ENCODE data around the gene NR2F1-AS1.

NR2F1-AS1 gene

DNA sequence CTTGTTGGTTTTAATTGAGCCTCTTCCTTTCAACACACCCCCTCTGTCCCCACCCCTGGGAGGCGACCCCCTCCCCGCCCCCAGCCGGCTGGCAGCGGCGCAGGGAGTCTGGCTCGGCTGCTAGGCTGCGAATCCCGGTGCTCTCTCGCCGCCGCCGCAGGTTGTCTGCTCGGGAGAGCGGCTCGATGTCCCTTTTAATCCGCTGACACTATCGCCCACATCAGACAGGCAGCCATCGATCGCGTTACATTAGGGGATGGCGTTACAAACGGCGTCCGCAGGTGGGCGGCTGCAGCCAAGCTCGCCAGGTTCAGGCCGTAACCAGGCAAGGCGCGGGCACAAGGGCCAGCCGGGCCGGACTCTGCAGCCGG is 1.3 kb downstream of the NR2F1-AS1 start:
- FAIRE-seq (no peak), DNase-seq (ENCODE audit: insufficient read length, low spot score) (no peak)
- TF ChIP-seq POLR2A (IDR thresholded peaks at IDR 0.05; ENCODE audit: low read depth, low read length), result peak; percentile 36

DNA sequence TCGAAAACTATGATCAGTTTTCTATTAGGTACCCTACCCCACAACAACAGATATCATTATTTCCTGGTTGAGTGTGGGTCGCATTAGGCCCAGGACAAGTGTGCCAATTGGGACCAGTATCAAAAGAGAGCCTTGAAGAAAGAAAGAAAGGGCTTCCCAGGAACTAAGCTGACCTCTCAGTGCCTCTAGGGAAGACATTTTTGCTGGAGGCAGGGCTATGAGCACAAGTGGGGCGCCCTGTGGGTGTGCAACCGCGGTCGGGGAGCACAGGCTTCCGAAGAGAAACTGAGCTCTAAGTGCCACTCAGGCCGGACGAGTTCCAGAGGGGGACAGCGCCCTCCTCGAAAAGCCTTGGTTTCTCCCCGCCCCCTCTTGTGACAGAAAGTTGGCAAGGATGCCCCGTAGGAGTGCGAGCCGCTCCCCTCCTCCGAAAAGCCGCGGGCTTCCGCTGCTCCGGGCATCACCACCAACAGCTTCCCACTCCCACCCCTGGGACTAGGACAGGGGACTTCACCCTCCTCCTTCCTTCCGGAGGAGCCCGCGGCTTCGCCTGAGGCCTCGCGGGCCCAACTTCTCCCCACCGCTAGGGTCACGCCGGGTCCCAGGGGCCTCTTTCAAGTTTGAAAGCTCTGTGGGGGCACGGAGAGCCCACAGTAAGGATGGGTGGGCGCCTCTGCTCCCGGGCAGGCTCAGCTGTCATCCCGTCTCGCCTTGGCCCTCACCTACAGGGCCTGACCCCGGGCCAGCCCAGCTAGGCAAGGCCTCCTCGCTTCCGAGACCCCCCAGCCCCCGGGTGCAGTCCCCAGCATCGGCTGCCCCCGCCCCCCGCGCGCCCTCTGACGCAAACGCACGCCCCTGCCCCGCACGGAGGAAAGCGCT is 2.0 kb downstream of the NR2F1-AS1 start:
- DNase-seq (ENCODE audit: insufficient read length, low spot score), result no peak
- TF ChIP-seq POLR2A (IDR thresholded peaks at IDR 0.05; ENCODE audit: low read depth, low read length), result no peak

DNA sequence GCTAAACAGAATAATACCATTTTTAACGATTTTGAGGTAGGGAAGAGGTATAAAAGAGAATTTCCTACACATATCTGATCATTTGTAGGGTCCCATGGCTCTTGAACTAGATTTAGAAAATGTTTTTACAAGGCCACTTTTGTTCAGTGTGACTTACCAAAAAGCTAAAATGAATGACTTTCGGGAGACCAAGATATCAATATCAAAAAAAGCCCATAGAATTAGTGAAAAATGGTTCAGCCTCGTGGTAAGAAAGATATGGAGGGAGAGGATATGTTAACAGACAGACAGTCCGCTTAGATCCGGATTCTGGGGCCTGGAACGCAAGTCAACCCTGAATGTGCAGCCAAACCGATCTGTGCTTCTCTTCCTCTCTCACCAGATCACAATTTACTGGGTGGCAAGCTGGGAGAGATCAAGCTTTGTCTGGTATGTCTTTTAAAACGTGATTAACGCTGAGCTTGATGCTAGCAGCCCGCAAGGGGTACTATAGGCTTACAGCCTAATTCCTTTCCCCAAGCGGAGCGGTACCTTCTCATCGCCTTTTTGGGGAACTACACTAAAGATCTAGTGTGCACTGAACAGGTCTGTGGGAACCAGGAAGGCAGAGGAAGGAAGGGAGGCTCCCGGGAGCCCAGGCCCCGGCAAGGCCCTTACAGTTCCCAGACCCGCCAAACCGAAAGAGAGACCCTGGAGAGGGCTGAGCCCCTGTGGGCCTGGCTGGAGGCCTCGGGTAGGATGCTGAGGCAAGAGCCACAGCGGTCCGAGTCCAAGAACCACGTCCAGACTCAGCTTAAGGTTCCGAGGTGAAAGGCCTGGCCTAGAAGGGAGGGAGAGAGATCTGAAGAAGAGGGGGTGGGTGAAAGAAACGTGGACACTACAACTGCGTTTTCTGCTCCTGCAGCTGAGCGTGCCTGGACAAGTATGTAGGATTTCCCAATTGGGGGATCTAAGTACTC is 2.9 kb downstream of the NR2F1-AS1 start:
- DNase-seq (ENCODE audit: insufficient read length, low spot score) (no peak), FAIRE-seq (no peak)
- TF ChIP-seq POLR2A (IDR thresholded peaks at IDR 0.05; ENCODE audit: low read depth, low read length), result no peak

More for the DNA sequence above, 2.0 kb downstream of the NR2F1-AS1 start:
- FAIRE-seq, result no peak

DNA sequence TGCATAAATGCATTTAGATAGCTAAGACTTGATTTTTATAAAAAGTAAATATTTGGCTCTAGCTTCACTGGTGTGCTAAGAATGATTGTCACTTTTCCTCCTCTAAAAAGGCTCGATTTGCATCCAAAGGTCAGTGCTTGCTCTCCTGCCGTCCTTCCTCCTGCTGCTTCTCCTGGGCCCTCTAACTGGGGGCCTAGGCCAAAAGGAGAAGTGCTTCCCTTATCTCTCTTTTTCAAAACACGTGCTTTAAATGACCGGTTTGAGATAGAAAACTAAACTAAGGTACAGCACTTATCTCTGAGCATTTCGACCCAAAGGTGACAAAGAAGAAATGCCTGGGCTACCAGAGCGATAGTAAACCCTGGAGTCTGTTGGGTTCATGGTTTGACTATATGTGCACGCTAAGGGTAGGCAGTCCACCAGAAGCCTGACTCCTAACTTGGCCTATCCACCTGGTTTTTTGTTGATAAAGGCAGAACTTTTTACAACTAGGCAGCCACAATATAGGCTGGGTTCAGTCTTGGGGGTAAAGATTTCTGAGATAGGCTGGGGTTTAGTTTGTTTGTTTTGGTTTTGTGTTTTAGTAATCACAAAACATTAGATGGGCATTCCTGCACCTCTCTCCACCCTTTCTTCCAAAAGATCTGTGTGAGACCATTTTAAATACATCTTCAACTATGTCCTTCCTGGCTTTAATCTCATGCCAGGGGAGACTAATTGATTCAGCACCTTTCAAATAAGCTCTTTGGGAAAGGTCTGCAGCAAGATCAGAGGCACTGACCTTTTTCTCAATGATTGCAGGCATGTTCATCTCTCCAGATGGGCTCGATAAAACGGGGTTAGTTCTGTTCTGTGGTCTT is 3.8 kb downstream of the NR2F1-AS1 start:
- FAIRE-seq (no peak), DNase-seq (ENCODE audit: insufficient read length, low spot score) (no peak)
- no peak for TF ChIP-seq POLR2A (IDR thresholded peaks at IDR 0.05; ENCODE audit: low read depth, low read length)

DNA sequence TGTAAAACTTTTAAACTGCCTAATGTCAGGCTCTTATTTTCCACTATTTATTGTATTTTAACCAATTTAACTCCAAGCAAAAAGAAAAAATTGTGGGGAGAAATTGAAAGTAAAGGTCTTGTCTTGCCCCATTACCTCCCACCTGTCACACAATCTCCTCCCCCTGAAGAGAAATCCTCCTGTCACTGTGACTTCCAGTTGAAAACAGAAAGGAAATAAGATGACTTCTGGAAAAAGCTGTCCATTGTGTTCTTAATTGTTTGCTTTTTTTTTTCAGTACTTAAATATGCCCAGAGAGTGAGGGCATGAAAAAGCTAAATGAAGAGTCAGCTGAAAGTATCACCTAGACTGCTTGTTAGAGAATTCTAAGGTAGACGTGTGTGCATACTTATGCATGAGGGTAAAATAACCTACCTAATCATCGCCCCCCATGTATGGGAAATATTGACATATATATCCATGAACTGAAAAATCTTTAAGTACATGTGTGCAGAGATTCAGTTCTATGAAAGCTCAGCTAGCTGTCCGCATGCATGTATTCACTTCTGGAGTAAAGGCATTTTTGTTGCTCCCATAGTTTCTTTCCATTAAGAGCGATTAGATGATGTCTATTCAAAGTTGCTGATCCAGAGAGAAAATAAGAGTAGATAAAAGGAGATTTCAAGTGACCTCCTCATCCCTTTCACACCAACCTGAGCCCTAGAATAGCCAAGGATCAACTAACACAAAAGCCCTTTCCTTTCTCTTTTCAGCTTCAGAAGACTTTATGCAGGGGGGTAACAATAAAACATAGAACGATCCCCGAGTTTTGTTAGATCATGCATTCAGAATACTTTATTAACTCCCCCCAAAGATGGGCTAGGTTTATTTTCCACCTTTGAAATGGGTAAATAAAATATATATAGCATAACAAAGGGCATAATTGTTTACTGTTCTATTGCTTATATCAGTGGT is 5.3 kb downstream of the NR2F1-AS1 start:
- no peak for TF ChIP-seq POLR2A (IDR thresholded peaks at IDR 0.05; ENCODE audit: low read depth, low read length)
- DNase-seq (ENCODE audit: insufficient read length, low spot score), result no peak
- no peak for FAIRE-seq

DNA sequence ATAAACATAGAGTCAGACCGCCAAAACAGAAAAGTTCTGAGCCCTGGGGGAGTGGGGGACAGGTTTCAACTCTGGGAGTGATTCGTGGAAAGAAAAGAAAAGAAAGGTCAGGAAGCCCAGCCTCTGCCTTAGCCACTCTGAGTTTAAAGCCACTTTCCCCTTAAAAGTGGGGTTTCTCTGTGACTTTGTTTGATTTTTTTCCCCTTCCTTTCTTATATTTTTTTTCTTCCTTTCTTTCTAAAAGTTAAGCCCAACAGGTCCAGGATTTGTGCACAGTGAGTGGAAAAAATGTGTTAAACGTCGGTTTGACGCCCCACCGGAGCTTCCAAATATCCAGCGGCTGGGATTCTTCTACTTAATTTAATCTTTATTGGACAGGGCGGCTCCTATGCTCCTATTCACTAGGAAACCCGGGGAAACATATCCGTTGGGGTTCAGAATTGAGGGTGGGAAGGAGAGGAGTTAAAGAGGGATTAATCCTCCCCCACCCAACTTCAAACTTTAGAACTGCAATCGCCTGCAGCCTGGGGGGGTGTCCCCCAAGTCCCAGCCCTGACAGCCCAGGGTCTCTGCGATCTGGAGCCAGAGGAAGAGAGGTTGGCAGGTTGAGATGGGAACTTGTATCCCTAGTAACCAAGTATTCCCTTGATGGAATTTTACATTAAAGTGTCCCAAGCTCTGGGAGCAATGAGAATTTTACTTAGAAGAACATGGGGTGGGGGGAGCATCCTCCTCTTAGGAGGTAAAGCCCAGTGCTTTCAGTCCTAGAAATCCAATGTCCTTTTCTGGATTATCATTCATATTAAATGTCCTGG is 6.3 kb downstream of the NR2F1-AS1 start:
- no peak for TF ChIP-seq POLR2A (IDR thresholded peaks at IDR 0.05; ENCODE audit: low read depth, low read length)
- no peak for DNase-seq (ENCODE audit: insufficient read length, low spot score)
- no peak for FAIRE-seq

DNA sequence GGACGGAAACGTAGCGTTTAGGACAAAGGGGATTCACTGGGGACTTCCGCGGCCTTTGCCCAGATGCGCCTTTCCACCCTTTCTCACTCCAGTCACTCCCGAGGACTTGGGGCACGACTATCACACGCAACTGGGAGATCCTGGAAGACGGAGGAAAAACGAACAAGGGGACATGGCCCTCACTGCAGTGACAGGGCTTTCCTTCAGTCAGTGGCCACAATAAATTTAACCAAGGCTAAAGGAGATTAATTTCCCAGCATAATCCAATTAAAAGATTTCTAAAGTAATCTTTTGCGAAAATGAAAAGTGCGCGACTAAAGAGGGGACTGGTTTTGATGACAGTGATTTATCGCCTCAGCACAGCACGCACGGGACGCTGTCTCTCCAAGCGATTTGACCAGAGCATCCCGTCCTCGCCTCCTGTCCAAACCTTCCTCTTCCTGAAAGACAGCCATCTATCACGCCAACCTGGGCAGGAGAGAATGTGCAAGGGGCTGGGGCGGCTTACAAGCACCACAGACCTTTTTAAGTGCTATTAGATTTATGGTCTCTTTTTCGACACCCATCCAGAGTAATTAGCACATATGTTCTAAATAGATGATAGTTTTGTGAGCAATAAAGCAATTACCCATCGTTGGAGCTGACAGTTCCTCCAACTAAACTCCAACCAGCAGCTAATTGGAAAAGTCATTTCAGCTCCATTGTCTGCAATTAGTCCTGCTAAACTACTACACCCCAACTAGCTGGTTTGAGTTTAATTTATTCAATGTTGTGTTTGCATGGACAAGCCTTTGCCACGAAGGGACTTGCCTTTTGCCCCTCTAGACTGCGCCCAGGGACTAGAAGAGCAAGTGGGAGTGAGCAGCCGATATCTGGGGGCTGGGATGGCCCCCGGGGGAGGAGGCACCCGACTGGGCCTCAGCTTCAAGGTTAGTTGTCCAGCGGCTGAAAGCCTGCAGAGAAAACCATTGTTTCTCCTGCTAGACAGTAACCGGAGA is 7.4 kb downstream of the NR2F1-AS1 start:
- no peak for TF ChIP-seq POLR2A (IDR thresholded peaks at IDR 0.05; ENCODE audit: low read depth, low read length)
- DNase-seq (ENCODE audit: insufficient read length, low spot score) (no peak), FAIRE-seq (no peak)

DNA sequence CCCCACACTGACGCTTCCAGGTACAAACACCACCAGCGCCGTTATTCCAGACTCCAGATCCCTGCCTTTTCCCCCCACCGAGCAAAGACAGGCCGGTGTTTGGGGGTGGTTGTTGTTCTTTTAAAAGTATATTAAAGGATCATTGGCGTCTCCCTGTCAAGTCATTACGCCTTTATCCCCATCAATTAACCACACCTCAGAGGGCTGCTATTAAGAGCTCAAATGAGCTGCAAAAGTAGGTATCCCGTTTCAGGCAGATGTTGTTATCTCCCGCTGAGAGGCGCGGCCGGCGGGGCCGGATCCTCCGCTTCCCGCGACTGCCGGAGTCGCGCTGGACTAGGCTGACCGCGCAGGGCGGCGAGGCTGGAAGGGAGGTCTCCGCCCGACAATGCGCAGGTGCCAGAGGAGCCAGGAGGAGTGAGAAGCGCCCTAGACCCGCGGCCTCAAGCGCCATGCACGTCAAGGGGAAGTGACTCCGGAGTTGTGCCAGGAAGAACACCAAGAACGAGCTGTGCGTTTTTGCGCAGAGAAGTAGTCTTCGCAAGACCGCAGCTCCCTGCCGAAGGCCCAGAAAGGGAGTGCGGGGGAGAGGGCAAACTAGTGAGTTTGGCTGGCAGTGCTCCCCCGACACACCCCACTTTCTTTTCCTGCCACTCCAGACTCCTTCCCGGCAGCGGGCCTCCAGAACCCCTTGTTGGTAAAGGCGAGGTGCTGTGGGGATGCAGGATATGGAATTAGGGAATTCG is 8.2 kb downstream of the NR2F1-AS1 start:
- DNase-seq (ENCODE audit: insufficient read length, low spot score) (no peak), FAIRE-seq (no peak)
- no peak for TF ChIP-seq POLR2A (IDR thresholded peaks at IDR 0.05; ENCODE audit: low read depth, low read length)

DNA sequence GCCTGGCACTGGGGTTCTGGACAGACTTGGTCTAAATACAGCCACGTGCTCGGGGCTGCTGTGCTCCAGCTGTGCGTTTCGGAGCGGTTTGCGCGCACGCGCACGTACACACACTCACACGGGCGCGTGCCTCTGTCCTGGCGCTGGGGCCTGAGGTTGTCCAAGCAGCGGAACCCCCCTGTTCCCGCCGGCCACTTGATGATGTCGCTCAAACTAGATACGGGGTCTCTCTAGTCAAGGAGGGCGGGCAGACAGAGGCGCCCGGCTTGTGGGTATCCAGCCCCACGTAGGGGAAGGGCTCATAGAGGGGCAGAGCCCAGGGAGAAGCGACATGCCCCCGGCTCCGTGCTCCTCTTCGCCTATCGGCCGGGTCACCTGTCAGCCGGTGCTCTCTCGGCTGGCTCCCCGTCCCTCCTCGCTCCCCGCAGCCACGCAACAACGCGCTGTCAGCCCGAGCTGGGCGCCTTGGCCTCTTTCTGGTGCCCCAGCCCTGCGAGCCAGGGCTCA is 8.9 kb downstream of the NR2F1-AS1 start:
- no peak for DNase-seq (ENCODE audit: insufficient read length, low spot score)
- TF ChIP-seq POLR2A (IDR thresholded peaks at IDR 0.05; ENCODE audit: low read depth, low read length), result no peak
- FAIRE-seq, result no peak

Data from H54 (cell line).